SK-N-SH treated with all-trans-retinoic acid at 6 μM for 48 hours (cell line): ENCODE results near the gene JAK1.
"Not testable (repeated sequence)": the region's sequence is repeated elsewhere in the genome, so short reads cannot be mapped to it uniquely, and the experiment has no call there.

ENCODE experiments used
- ATAC-seq: fragments of 200-7000 bp; cut with Tn5 transposase; 3 replicates; pipeline ENCODE4 v1.9.1; 2020; ENCODE audit warnings: mild to moderate bottlenecking, moderate library complexity
- ARNTL ChIP-seq: fragments of 450-650 bp; formaldehyde crosslinking; IDR thresholded peaks from 2 replicates; pipeline ENCODE4 v1.5.0; 2020; ENCODE audit warnings: low read depth, mild to moderate bottlenecking, moderate library complexity, borderline replicate concordance
- BACH2 ChIP-seq: fragments of 250-450 bp; sonication (Bioruptor Pico); IDR thresholded peaks from 2 replicates; pipeline ENCODE4 v1.9.0; 2021; ENCODE audit warnings: mild to moderate bottlenecking, borderline replicate concordance
- CREB5 ChIP-seq: fragments of 250-450 bp; sonication (Bioruptor Pico); IDR thresholded peaks from 2 replicates; pipeline ENCODE4 v1.5.1; 2020; ENCODE audit warnings: low read depth, mild to moderate bottlenecking, moderate library complexity
- CSDC2 ChIP-seq: fragments of 250-450 bp; sonication (Bioruptor Pico); IDR thresholded peaks from 2 replicates; pipeline ENCODE4 v1.5.0; 2020; ENCODE audit warnings: mild to moderate bottlenecking, moderate library complexity
- ESRRG ChIP-seq: fragments of 250-450 bp; sonication (Bioruptor Pico); IDR thresholded peaks from 2 replicates; pipeline ENCODE4 v1.6.1; 2021; ENCODE audit warnings: mild to moderate bottlenecking
- GLIS3 ChIP-seq: fragments of 250-450 bp; sonication (Bioruptor Pico); IDR thresholded peaks from 2 replicates; pipeline ENCODE4 v1.5.0; 2020; ENCODE audit warnings: mild to moderate bottlenecking, moderate library complexity
- ISL1 ChIP-seq: fragments of 250-450 bp; sonication (Bioruptor Pico); IDR thresholded peaks from 2 replicates; pipeline ENCODE4 v2.1.2; 2022; ENCODE audit warnings: mild to moderate bottlenecking, moderate library complexity
- OSR1 ChIP-seq: fragments of 250-450 bp; sonication (Bioruptor Pico); IDR thresholded peaks from 2 replicates; pipeline ENCODE4 v1.8.0; 2022; ENCODE audit warnings: moderate library complexity, mild to moderate bottlenecking, inconsistent platforms
- PPARA ChIP-seq: fragments of 250-450 bp; sonication (Bioruptor Pico); IDR thresholded peaks from 2 replicates; pipeline ENCODE4 v1.5.0; 2020; ENCODE audit warnings: mild to moderate bottlenecking, borderline replicate concordance
- RARB ChIP-seq: fragments of 250-450 bp; sonication (Bioruptor Pico); IDR thresholded peaks from 2 replicates; pipeline ENCODE4 v1.8.0; 2021; ENCODE audit warnings: mild to moderate bottlenecking, moderate library complexity
- SNAI2 ChIP-seq: fragments of 250-450 bp; sonication (Bioruptor Pico); IDR thresholded peaks from 2 replicates; pipeline ENCODE4 v1.5.0; 2020; ENCODE audit warnings: mild to moderate bottlenecking, moderate library complexity
- TCF4 ChIP-seq: fragments of 250-450 bp; sonication (Bioruptor Pico); IDR thresholded peaks from 2 replicates; pipeline ENCODE4 v1.8.0; 2021; ENCODE audit warnings: mild to moderate bottlenecking, moderate library complexity, borderline replicate concordance
- TOX ChIP-seq: fragments of 250-450 bp; sonication (Bioruptor Pico); IDR thresholded peaks from 2 replicates; pipeline ENCODE4 v1.8.0; 2021; ENCODE audit warnings: mild to moderate bottlenecking, moderate library complexity, borderline replicate concordance
- ZC3H10 ChIP-seq: fragments of 250-450 bp; sonication (Bioruptor Pico); IDR thresholded peaks from 2 replicates; pipeline ENCODE4 v1.5.1; 2021; ENCODE audit warnings: mild to moderate bottlenecking, moderate library complexity
- ZFP3 ChIP-seq: fragments of 250-450 bp; sonication (Bioruptor Pico); IDR thresholded peaks from 2 replicates; pipeline ENCODE4 v1.5.0; 2020; ENCODE audit warnings: mild to moderate bottlenecking, moderate library complexity
- ZFP30 ChIP-seq: fragments of 450-650 bp; formaldehyde crosslinking; IDR thresholded peaks from 2 replicates; pipeline ENCODE4 v1.5.0; 2022; ENCODE audit warnings: mild to moderate bottlenecking, moderate library complexity
- ZNF565 ChIP-seq: fragments of 450-650 bp; formaldehyde crosslinking; conservative IDR thresholded peaks from 2 replicates; pipeline ENCODE4 v1.5.0; 2020; ENCODE audit warnings: low read depth, mild to moderate bottlenecking, moderate library complexity
- ZNF70 ChIP-seq: fragments of 450-650 bp; formaldehyde crosslinking; IDR thresholded peaks from 2 replicates; pipeline ENCODE4 v1.5.0; 2020; ENCODE audit warnings: mild to moderate bottlenecking, moderate library complexity
- ZNF8 ChIP-seq: fragments of 450-650 bp; formaldehyde crosslinking; IDR thresholded peaks from 2 replicates; pipeline ENCODE4 v1.5.0; 2020; ENCODE audit warnings: mild to moderate bottlenecking, moderate library complexity
- TF ChIP-seq, protein P1 (sequence below): fragments of 250-450 bp; sonication (Bioruptor Pico); IDR thresholded peaks from 2 replicates; pipeline ENCODE4 v1.5.1; 2021; ENCODE audit warnings: mild to moderate bottlenecking, moderate library complexity
- TF ChIP-seq, protein P2 (sequence below): fragments of 250-450 bp; sonication (Bioruptor Pico); IDR thresholded peaks from 2 replicates; pipeline ENCODE4 v1.5.0; 2020; ENCODE audit warnings: mild to moderate bottlenecking, moderate library complexity
- TF ChIP-seq, protein P3 (sequence below): fragments of 250-450 bp; sonication (Bioruptor Pico); IDR thresholded peaks from 2 replicates; pipeline ENCODE4 v1.8.0; 2020; ENCODE audit warnings: mild to moderate bottlenecking, moderate library complexity, borderline replicate concordance
- TF ChIP-seq, protein P4 (sequence below): fragments of 250-450 bp; sonication (Bioruptor Pico); IDR thresholded peaks from 2 replicates; pipeline ENCODE4 v1.8.0; 2021; ENCODE audit warnings: low read depth, mild to moderate bottlenecking, moderate library complexity, borderline replicate concordance

The JAK1 gene

DNA sequence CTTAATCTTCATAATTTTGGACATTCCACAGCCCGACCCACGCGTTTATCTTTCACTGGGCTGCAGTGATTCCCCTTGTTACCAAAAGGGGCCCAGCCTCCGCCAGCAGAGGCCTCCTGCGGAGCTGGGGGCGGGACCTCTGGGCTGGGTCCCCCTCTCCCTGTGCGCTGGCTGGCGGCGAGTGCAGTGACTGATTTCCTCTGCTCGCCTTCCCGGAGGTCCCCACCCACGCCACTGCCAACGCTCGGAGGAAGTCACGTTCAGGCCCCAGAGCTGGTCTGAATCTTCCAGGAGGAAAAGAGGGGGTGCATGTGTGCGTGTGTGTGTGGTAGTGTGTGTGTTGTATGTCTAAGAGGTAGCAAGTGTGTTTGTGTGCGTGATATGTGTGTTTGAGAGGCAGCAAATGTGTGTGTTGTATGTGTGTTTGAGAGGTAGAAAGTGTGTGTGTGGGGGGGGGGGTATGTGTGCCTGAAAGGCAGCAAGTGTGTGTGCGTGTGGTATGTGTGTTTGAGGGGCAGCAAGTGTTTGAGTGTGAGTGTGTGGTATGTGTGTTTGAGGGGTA lies 35.0 kb upstream of the JAK1 start:
- no peak for ATAC-seq
- TF ChIP-seq ZNF565 = no peak
- TF ChIP-seq PPARA (CRISPR knock-in tag) = no peak
- no peak for TF ChIP-seq ZNF70 (CRISPR knock-in tag)
- TF ChIP-seq CREB5 (CRISPR knock-in tag) = no peak
- no peak for TF ChIP-seq BACH2 (CRISPR knock-in tag)
- TF ChIP-seq TCF4 (CRISPR knock-in tag) = no peak
- no peak for TF ChIP-seq CSDC2 (CRISPR knock-in tag)
- TF ChIP-seq ZNF8 (CRISPR knock-in tag) = no peak
- TF ChIP-seq GLIS3 (CRISPR knock-in tag) = no peak
- no peak for TF ChIP-seq ESRRG
- TF ChIP-seq ZC3H10 (CRISPR knock-in tag) = no peak
- TF ChIP-seq, protein P1, sequence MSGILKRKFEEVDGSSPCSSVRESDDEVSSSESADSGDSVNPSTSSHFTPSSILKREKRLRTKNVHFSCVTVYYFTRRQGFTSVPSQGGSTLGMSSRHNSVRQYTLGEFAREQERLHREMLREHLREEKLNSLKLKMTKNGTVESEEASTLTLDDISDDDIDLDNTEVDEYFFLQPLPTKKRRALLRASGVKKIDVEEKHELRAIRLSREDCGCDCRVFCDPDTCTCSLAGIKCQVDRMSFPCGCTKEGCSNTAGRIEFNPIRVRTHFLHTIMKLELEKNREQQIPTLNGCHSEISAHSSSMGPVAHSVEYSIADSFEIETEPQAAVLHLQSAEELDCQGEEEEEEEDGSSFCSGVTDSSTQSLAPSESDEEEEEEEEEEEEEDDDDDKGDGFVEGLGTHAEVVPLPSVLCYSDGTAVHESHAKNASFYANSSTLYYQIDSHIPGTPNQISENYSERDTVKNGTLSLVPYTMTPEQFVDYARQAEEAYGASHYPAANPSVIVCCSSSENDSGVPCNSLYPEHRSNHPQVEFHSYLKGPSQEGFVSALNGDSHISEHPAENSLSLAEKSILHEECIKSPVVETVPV (CRISPR knock-in tag) = no peak

DNA sequence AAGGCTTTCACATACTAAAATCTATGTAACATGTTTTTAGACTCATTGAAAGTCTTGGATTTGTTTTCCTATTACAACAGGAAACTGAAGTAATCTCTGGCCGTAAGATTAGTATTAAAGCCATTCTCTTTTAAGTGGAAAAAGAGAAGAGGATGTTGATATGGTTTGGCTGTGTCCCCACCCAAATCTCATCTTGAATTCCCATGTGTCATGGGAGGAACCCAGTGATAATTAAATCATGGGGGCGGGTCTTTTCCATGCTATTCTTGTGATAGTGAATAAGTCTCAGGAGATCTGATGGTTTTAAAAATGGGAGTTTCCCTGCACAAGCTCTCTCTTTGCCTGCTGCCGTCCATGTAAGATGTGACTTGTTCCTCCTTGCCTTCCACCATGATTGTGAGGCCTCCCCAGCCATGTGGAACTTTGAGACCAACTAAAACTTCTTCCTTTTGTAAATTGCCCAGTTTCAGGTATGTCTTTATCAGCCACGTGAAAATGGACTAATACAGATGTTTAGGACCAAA lies 32.1 kb upstream of the JAK1 start:
- not testable (repeated sequence) for ATAC-seq

GRCh38 chr1:64996541-64997257 lies 30.4 kb upstream of the JAK1 start:
- no peak for ATAC-seq

GRCh38 chr1:64995316-64995715 lies 29.0 kb upstream of the JAK1 start:
- no peak for ATAC-seq
- TF ChIP-seq, protein P2, sequence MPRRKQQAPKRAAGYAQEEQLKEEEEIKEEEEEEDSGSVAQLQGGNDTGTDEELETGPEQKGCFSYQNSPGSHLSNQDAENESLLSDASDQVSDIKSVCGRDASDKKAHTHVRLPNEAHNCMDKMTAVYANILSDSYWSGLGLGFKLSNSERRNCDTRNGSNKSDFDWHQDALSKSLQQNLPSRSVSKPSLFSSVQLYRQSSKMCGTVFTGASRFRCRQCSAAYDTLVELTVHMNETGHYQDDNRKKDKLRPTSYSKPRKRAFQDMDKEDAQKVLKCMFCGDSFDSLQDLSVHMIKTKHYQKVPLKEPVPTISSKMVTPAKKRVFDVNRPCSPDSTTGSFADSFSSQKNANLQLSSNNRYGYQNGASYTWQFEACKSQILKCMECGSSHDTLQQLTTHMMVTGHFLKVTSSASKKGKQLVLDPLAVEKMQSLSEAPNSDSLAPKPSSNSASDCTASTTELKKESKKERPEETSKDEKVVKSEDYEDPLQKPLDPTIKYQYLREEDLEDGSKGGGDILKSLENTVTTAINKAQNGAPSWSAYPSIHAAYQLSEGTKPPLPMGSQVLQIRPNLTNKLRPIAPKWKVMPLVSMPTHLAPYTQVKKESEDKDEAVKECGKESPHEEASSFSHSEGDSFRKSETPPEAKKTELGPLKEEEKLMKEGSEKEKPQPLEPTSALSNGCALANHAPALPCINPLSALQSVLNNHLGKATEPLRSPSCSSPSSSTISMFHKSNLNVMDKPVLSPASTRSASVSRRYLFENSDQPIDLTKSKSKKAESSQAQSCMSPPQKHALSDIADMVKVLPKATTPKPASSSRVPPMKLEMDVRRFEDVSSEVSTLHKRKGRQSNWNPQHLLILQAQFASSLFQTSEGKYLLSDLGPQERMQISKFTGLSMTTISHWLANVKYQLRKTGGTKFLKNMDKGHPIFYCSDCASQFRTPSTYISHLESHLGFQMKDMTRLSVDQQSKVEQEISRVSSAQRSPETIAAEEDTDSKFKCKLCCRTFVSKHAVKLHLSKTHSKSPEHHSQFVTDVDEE (CRISPR knock-in tag) = no peak
- TF ChIP-seq CSDC2 (CRISPR knock-in tag) (no peak), ZC3H10 (CRISPR knock-in tag) (no peak), SNAI2 (CRISPR knock-in tag) (no peak), CREB5 (CRISPR knock-in tag) (no peak), ZFP30 (CRISPR knock-in tag) (no peak), RARB (CRISPR knock-in tag) (no peak), BACH2 (CRISPR knock-in tag) (no peak), PPARA (CRISPR knock-in tag) (no peak), ESRRG (no peak), ARNTL (CRISPR knock-in tag) (no peak), ZNF70 (CRISPR knock-in tag) (no peak)
- TF ChIP-seq, protein P3, sequence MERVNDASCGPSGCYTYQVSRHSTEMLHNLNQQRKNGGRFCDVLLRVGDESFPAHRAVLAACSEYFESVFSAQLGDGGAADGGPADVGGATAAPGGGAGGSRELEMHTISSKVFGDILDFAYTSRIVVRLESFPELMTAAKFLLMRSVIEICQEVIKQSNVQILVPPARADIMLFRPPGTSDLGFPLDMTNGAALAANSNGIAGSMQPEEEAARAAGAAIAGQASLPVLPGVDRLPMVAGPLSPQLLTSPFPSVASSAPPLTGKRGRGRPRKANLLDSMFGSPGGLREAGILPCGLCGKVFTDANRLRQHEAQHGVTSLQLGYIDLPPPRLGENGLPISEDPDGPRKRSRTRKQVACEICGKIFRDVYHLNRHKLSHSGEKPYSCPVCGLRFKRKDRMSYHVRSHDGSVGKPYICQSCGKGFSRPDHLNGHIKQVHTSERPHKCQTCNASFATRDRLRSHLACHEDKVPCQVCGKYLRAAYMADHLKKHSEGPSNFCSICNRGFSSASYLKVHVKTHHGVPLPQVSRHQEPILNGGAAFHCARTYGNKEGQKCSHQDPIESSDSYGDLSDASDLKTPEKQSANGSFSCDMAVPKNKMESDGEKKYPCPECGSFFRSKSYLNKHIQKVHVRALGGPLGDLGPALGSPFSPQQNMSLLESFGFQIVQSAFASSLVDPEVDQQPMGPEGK = no peak
- TF ChIP-seq, protein P1 (CRISPR knock-in tag) = no peak

More at GRCh38 chr1:64996541-64997257, 30.4 kb upstream of the JAK1 start:
- TF ChIP-seq, protein P4, sequence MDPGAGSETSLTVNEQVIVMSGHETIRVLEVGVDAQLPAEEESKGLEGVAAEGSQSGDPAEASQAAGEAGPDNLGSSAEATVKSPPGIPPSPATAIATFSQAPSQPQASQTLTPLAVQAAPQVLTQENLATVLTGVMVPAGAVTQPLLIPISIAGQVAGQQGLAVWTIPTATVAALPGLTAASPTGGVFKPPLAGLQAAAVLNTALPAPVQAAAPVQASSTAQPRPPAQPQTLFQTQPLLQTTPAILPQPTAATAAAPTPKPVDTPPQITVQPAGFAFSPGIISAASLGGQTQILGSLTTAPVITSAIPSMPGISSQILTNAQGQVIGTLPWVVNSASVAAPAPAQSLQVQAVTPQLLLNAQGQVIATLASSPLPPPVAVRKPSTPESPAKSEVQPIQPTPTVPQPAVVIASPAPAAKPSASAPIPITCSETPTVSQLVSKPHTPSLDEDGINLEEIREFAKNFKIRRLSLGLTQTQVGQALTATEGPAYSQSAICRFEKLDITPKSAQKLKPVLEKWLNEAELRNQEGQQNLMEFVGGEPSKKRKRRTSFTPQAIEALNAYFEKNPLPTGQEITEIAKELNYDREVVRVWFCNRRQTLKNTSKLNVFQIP = no peak
- TF ChIP-seq ZFP3 (no peak), RARB (CRISPR knock-in tag) (no peak), TCF4 (CRISPR knock-in tag) (no peak), ZNF70 (CRISPR knock-in tag) (no peak), CSDC2 (CRISPR knock-in tag) (no peak), GLIS3 (CRISPR knock-in tag) (no peak), ISL1 (CRISPR knock-in tag) (no peak), ZFP30 (CRISPR knock-in tag) (no peak), ZNF565 (no peak), TOX (no peak), ZC3H10 (CRISPR knock-in tag) (no peak), ESRRG (no peak), OSR1 (CRISPR knock-in tag) (no peak)
